Neural progenitor cell (in vitro differentiated cells): ENCODE results near the gene CUTC. TPM values are rescaled to one million over a fixed set of nuclear protein-coding genes. Genes with fewer than 3 reads are reported as not detected.
A peak's percentile ranks its signal among the peaks of the same experiment; 100 is the strongest.

ENCODE experiments used
- DNase-seq: peaks from one replicate; pipeline ENCODE4 v3.0.0-alpha.2; 2016; ENCODE audit warnings: low spot score
- H2AFZ ChIP-seq: fragments of 200-600 bp; sonication (generic); replicated peaks from 2 replicates; pipeline ENCODE4 v1.6.1; 2016; ENCODE audit warnings: antibody characterized with exemption
- H3F3A ChIP-seq: fragments of 200-600 bp; sonication (generic); 2 replicates; pipeline ENCODE4 v1.6.1; 2016; ENCODE audit warnings: antibody characterized with exemption, low read depth
- H3K27ac ChIP-seq: fragments of 200-600 bp; sonication (generic); 2 replicates; pipeline ENCODE4 v1.5.1; 2016; ENCODE audit warnings: mild to moderate bottlenecking
- H3K27me3 ChIP-seq: fragments of 200-600 bp; sonication (generic); 2 replicates; pipeline ENCODE4 v1.6.1; 2016; ENCODE audit warnings: mild to moderate bottlenecking, moderate library complexity
- H3K36me3 ChIP-seq: fragments of 200-600 bp; sonication (generic); 2 replicates; pipeline ENCODE4 v1.5.1; 2016
- H3K4me1 ChIP-seq: fragments of 200-600 bp; sonication (generic); 2 replicates; pipeline ENCODE4 v1.6.1; 2016; ENCODE audit warnings: mixed run types
- H3K4me2 ChIP-seq: fragments of 200-600 bp; sonication (generic); 2 replicates; pipeline ENCODE4 v1.6.1; 2016
- H3K4me3 ChIP-seq: fragments of 200-600 bp; sonication (generic); 2 replicates; pipeline ENCODE4 v1.5.1; 2016
- H3K79me2 ChIP-seq: fragments of 200-600 bp; sonication (generic); 2 replicates; pipeline ENCODE4 v1.6.1; 2016; ENCODE audit warnings: low read depth
- H3K9ac ChIP-seq: fragments of 200-600 bp; sonication (generic); 2 replicates; pipeline ENCODE4 v1.6.1; 2016
- H3K9me3 ChIP-seq: fragments of 200-600 bp; sonication (generic); 2 replicates; pipeline ENCODE4 v1.5.1; 2016; ENCODE audit warnings: low read depth
- H4K20me1 ChIP-seq: fragments of 200-600 bp; sonication (generic); 2 replicates; pipeline ENCODE4 v1.6.1; 2016; ENCODE audit warnings: low read depth
- H3K27ac Mint-ChIP-seq: 3 replicates; pipeline ENCODE4 v1.8.0; 2021; ENCODE audit warnings: mixed read lengths
- H3K27me3 Mint-ChIP-seq: 2 replicates; pipeline ENCODE4 v1.8.0; 2022; ENCODE audit warnings: low read depth, mild to moderate bottlenecking, inconsistent platforms, moderate library complexity, mixed read lengths; ENCODE audit not compliant: insufficient read depth
- H3K36me3 Mint-ChIP-seq: 3 replicates; pipeline ENCODE4 v1.8.0; 2021; ENCODE audit warnings: mixed read lengths
- H3K4me1 Mint-ChIP-seq: 3 replicates; pipeline ENCODE4 v1.8.0; 2021; ENCODE audit warnings: mixed read lengths
- H3K4me3 Mint-ChIP-seq: 3 replicates; pipeline ENCODE4 v1.8.0; 2021; ENCODE audit warnings: mild to moderate bottlenecking, moderate library complexity, mixed read lengths
- H3K9me3 Mint-ChIP-seq: 3 replicates; pipeline ENCODE4 v1.8.0; 2020; ENCODE audit warnings: mixed read lengths
- EZH2 ChIP-seq: fragments of 200-600 bp; sonication (generic); IDR thresholded peaks from 2 replicates; pipeline ENCODE4 v1.6.1; 2017; ENCODE audit warnings: antibody characterized with exemption, mild to moderate bottlenecking, moderate library complexity
- EZH2phosphoT487 ChIP-seq: fragments of 200-600 bp; sonication (generic); IDR thresholded peaks from 2 replicates; pipeline ENCODE4 v1.6.1; 2017; ENCODE audit warnings: antibody characterized with exemption
- total RNA-seq: library from RNA; depleted of rRNA; stranded (reverse); fragments of >200 nt; gene quantifications from 2 replicates; pipeline ENCODE4 v1.2.3, GENCODE V29; 2015; ENCODE audit warnings: low replicate concordance
- TF ChIP-seq, protein P1 (sequence below): fragments of 200-600 bp; sonication (generic); IDR thresholded peaks from 2 replicates; pipeline ENCODE4 v1.5.1; 2017; ENCODE audit warnings: antibody characterized with exemption, mild to moderate bottlenecking

The CUTC gene
- total RNA-seq, 1 donor from 2014 or later: 36.1 TPM

DNA sequence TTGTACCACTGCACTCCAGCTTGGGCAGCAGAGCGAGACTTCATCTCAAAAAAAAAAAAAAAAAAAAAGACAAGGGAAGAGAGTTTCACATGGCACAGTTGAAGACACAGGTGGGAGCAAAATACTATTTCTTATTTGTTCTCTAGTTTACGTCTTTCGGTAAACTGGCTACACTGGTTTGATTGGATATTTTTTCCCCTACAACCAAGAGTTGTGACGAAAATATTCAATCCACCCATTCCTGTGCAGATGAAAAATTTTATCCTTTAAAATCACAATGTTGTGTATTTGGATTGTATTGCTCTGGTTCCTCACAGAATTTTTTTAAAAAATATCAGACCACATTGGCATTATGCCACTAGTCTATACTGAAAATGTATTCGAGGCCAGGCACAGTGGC is 35.9 kb downstream of the CUTC start:
- Histone ChIP-seq H3K9ac (no peak overlapping the region), H3K4me3 (no peak overlapping the region), H3K4me2 (no peak overlapping the region), H3K79me2 (no peaks in the 10 kb centered on the region), H3K27ac (no peak overlapping the region), H3F3A (no peaks in the 10 kb centered on the region), H3K4me1 (peaks cover 6% of the 10 kb centered on the region), H3K27me3 (no peaks in the 10 kb centered on the region), H4K20me1 (no peaks in the 10 kb centered on the region), H2AFZ (no peak overlapping the region), H3K36me3 (no peaks in the 10 kb centered on the region), H3K9me3 (no peaks in the 10 kb centered on the region)
- Mint-ChIP-seq H3K4me1 (peaks cover 14% of the 10 kb centered on the region), H3K36me3 (peaks cover 3% of the 10 kb centered on the region), H3K27ac (no peak overlapping the region), H3K4me3 (no peak overlapping the region), H3K27me3 (no peaks in the 10 kb centered on the region), H3K9me3 (peaks cover 3% of the 10 kb centered on the region)
- DNase-seq: no peak
- TF ChIP-seq, protein P1, sequence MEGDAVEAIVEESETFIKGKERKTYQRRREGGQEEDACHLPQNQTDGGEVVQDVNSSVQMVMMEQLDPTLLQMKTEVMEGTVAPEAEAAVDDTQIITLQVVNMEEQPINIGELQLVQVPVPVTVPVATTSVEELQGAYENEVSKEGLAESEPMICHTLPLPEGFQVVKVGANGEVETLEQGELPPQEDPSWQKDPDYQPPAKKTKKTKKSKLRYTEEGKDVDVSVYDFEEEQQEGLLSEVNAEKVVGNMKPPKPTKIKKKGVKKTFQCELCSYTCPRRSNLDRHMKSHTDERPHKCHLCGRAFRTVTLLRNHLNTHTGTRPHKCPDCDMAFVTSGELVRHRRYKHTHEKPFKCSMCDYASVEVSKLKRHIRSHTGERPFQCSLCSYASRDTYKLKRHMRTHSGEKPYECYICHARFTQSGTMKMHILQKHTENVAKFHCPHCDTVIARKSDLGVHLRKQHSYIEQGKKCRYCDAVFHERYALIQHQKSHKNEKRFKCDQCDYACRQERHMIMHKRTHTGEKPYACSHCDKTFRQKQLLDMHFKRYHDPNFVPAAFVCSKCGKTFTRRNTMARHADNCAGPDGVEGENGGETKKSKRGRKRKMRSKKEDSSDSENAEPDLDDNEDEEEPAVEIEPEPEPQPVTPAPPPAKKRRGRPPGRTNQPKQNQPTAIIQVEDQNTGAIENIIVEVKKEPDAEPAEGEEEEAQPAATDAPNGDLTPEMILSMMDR: no peak

- peaks cover 14% of the 10 kb centered on the region for H3K4me1 Mint-ChIP-seq
- Histone ChIP-seq H3K36me3 (no peaks in the 10 kb centered on the region), H3K27ac (no peak overlapping the region), H3K79me2 (no peaks in the 10 kb centered on the region), H3K4me1 (peaks cover 6% of the 10 kb centered on the region), H3K9ac (no peak overlapping the region), H3K27me3 (no peaks in the 10 kb centered on the region), H3K4me3 (no peak overlapping the region), H3F3A (no peaks in the 10 kb centered on the region), H3K4me2 (peak overlapping the region; percentile 19), H3K9me3 (no peaks in the 10 kb centered on the region), H2AFZ (peak overlapping the region; percentile 80), H4K20me1 (no peaks in the 10 kb centered on the region)
- TF ChIP-seq EZH2: no peak
- TF ChIP-seq, protein P1: no peak
- TF ChIP-seq EZH2phosphoT487: no peak
- H3K4me3 Mint-ChIP-seq: no peak overlapping the region
- peaks cover 2% of the 10 kb centered on the region for H3K36me3 Mint-ChIP-seq
- H3K27ac Mint-ChIP-seq: peak overlapping the region; percentile 63
- peak; percentile 27 for DNase-seq
- no peaks in the 10 kb centered on the region for H3K27me3 Mint-ChIP-seq
- peaks cover 2% of the 10 kb centered on the region for H3K9me3 Mint-ChIP-seq
Observed at GRCh38 chr10:99768556-99768955, 36.5 kb downstream of the CUTC start.

GRCh38 chr10:99769706-99770105 is 37.7 kb downstream of the CUTC start:
- no peak overlapping the region for H3K27ac Mint-ChIP-seq
- Histone ChIP-seq H3K4me3 (no peak overlapping the region), H4K20me1 (no peaks in the 10 kb centered on the region), H3K79me2 (no peaks in the 10 kb centered on the region), H3K27ac (no peak overlapping the region), H3K36me3 (no peaks in the 10 kb centered on the region), H3F3A (no peaks in the 10 kb centered on the region), H3K27me3 (no peaks in the 10 kb centered on the region), H2AFZ (peak overlapping the region; percentile 50), H3K9me3 (no peaks in the 10 kb centered on the region), H3K4me2 (no peak overlapping the region), H3K4me1 (peaks cover 6% of the 10 kb centered on the region), H3K9ac (no peak overlapping the region)
- DNase-seq: no peak
- no peaks in the 10 kb centered on the region for H3K36me3 Mint-ChIP-seq
- TF ChIP-seq EZH2phosphoT487 (no peak), EZH2 (no peak)
- TF ChIP-seq, protein P1: no peak
- H3K27me3 Mint-ChIP-seq: no peaks in the 10 kb centered on the region
- no peak overlapping the region for H3K4me3 Mint-ChIP-seq
- H3K4me1 Mint-ChIP-seq: peaks cover 14% of the 10 kb centered on the region
- no peaks in the 10 kb centered on the region for H3K9me3 Mint-ChIP-seq
